ENCODE data around the gene CHI3L1.
"Not testable (repeated sequence)": the region's sequence is repeated elsewhere in the genome, so short reads cannot be mapped to it uniquely, and the experiment has no call there.

CHI3L1 gene
- 0 reads per million in 2 donors for total RNA-seq

GRCh38 chr1:203186446-203187303, at the start of gene CHI3L1:
Gene CHI3L1 (minus strand): TSS chr1:203186704. CDS start chr1:203186623, 81 bp downstream.
- DNase-seq, result no peak

DNA sequence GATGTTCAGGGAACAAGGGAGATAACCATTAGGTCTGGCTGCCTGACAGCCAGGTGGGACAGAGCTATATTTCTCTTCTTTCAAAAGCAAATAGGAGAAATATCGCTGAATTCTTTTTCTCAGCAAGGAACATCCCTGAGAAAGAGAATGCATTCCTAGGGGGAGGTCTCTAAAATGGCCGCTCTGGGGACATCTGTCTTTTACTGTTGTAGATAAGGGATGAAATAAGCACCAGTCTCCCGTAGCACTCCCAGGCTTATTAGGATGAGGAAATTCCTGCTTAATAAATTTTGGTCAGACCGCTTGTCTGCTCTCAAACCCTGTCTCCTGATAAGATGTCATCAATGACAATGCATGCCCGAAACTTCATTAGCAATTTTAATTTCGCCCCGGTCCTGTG, 48.4 kb upstream of the CHI3L1 start:
- not testable (repeated sequence) for DNase-seq

DNA sequence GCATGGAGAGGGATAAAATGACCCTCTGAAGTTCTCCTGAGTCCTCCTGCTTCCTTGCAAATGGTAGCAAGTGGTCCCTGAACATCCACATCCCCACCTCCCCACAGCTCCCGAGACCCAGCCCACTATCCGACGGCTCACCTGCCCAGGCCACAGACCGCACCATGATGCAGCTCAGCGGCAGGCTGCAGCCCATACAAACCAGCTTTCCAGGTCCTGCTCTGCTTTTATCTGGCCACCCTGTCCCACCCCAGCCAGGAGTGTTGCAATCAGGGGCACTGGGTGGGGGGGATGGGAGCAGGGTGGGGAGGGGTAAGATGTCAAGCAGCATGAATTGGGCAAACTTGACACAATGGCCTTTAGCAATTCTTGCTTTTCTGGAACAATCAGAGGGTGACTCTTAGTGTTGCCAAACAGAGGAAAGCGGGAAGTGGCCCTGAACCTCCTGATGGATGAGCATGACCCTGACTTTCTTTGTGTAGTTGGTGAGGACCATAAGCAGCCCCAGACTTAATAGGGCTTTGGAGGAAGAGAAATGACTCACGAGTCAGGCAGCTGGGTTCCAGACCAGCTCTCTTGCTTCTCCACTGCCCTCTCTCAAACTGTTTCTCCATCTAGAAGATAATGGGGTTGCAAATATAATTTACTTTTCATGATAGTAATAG, 43.1 kb upstream of the CHI3L1 start, which contains the start of gene CHIT1:
TSS of gene CHIT1 (minus strand) at position 203 of the 665 bp plus-strand sequence. CDS start at position 166, 37 bp downstream.
- DNase-seq, result no peak

GRCh38 chr1:203228670-203229069, 42.2 kb upstream of the CHI3L1 start:
- no peak for DNase-seq

DNA sequence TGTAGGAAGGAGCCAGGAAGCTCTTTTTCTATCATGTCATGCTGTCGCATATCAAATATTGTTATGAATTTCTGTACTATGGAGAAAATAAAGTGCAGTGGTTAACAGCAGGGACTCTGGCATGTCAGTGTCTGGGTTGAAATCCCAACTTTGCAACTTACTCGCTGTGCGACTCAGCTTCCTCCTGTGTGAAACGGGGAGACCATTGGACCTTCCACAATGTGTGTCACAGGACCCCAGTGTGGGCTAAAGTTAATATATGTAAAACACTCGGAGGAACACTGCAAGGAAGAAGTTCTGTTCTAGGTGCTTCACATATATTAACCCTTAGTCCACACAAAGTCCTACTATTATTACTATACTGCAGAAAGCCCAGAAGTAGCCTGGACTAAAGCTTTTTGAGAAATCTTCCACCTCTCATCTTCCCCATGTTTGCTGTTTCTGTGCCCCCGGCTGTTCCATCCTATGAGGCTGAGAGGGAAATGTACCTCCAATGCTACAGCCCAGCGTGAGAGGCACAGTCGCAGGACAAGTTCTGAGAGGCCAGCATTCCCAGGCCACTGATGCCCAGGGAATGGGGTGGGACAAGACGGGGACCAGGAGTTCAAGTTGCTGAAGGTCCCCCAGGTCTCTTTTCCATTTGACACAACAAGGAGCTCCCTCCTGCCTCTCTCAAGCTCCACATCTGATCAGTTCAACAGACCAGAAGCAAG, 41.0 kb upstream of the CHI3L1 start:
- DNase-seq, result no peak

DNA sequence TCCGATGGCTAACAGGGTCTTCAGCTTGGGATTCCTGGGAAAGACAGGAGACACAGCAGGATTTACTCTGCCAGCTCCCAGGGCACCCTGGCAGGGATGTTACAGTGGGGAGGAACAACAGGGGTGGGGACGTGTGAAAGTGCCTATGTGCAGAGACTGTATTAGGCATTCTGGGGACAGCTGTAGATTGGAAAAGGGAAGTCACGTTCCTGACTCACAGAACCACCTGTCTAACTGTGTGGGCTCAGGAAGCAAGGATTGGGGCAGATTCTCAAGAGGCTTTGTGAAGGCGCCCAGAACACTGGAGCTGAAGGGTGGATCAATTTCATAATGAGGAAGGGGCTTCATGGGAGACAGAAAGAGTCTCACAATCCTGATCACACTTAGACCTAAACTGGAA, 38.6 kb upstream of the CHI3L1 start:
- no peak for DNase-seq

DNA sequence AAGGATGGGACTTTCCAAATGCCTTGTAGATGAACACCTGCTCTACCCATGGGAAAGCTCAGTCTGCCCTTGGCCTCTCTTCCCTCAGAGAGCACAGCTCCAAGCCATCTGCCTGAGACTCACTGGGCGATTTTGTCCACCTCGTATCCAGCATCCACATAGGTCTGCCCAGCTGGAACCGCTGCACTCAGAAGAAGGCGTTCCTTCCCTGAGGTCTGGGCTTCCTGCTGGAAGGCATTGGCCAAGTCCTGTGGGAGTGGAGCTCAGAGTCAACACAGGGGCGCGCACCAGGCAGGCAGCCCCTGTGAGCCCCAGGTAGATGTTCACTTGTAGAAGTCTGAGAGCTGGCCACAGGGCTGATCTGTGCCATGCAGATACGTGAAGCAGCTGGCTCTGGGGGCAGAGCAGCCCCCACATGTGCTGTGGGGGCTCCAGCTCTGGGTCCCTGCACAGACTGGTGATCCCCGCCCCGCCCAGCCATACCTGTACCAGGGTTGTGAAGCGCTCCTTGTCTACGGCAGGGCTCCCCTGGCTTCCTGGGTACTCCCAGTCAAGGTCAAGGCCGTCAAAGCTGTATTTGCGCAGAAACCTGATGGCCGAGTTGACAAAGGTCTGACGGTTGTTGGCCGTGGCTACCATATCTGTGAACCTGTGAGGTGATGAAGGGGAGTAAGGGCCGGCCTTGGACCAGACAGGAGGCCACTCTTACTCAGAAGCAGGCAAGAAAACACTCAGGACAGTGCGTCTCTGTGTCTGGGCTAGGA, 36.7 kb upstream of the CHI3L1 start:
- no peak for DNase-seq

- DNase-seq, result no peak
Measured at GRCh38 chr1:203219934-203220333, 33.4 kb upstream of the CHI3L1 start.

- DNase-seq, result no peak
Measured at GRCh38 chr1:203219171-203219570, 32.7 kb upstream of the CHI3L1 start.

DNA sequence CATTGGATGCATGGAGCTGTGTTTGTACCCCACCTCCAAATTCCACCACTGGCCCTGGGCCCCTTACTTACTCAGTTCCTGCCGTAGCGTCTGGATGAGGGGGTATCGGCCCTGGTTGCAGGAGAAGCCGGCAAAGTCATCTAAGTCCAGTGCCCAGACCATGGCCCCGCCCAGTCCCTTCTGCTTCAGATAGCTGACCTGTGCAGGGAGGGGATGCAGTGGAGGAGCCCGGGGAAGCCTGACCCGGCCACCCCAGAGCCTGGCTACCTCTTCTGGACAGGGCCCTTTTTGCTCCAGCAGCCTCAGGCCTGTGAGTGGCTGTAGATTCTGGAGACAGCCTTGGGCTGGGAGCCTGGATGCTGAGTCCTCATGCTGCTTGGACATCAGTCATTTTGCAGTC, 31.2 kb upstream of the CHI3L1 start:
- no peak for DNase-seq

DNA sequence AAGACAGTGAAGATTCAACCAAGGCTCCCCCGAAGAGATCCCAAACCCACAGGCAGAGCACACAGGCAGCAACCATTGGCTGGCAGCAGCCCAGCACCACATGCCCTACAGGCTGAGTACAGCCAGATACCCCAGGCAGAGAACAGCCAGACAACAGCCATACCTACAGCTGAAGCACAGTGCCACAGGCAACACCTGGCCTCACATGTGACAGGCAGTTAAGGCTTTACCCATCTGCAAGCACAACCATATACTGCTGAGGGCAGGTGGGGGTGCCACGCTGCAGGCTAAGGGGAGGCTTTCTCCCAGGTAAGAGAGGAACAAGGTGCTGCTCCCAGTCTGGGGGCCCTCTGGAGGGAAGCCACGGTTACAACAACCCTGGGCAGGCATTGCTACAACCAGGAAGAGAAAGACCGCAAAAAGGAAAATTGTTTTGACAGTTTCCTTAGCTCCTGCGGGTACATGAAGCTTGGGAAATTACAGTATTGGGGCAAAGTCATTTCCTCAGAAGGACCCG, 30.7 kb upstream of the CHI3L1 start:
- DNase-seq, result no peak

- peak; percentile 20 for DNase-seq
Measured at GRCh38 chr1:203216274-203217138, 30.0 kb upstream of the CHI3L1 start.

DNA sequence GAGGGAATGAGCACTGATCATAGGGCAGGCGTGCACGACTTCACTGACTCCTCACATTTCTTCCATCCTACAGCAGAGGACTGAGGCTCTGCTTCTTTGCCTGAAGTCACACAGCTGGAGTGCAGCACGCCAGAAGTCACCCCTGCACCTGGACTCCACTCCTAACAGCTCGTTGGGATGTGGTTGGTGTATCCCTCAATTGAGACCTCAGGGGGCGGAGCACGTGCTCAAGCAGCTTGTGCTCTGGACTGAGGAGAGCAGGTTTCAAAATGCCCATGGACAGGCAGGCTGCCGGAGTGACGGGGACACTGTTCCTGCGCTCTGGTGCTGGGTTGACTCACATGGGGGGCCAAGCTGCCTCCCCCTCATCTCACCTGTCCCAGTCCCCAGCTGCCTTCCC, 29.1 kb upstream of the CHI3L1 start:
- DNase-seq, result no peak

DNA sequence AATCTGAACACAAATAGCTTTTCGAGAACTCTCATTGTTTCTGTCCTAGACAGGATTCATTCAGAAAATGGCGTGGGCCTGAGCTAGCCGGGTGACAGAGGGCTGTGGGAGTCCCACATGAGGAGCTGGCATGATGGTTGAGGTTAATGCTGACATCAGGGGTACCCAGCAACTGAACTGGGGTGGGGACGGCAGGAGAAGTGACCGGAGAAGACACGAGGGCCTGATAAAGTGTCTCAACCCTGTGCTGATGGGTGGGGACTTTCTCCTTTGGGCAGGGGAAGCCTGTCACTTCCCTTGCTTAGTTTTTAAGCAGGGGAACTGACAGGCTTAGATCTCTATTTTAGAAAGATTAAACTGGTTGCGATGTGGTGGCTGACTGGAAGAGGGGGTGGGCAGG, 28.4 kb upstream of the CHI3L1 start:
- no peak for DNase-seq

DNA sequence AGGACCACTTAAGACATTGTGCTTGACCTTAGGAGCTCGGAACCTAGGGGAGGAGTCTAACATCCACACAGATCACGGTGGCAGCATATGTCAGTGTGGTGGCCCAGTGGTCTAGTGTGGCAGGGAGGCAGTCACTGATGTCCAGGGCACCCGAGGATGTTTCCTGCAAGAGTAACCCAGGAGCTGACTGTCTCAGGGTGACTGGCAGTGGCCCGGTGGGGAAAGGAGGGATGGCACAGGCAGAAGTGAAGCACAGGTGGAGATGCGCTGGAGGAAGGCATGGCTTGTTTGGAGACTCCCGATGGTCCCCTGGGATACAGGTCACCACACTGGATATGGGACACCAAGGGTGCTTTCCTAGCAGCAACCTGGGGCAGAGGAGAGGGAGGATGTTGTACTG, 26.6 kb upstream of the CHI3L1 start:
- no peak for DNase-seq

GRCh38 chr1:203211812-203212211, 25.3 kb upstream of the CHI3L1 start:
- DNase-seq, result no peak

DNA sequence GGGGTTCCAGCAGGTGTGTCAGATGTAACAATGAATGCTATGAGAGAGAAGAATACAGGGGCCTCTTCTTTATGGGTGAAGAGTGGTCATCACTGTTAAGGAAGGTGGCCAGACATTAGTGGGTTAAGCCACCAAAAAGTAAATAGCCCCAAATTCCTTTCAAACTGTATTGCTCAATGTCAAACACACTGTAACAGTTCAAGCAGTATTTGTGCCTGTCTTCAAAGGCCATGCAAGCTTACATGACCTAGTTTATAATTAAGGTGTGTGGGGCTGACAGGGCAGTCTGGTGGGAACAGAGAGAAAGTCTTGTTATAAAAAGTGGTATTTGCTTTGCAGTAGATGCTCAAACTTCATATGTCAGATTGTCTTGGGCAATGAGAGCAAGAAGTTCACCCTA, 24.5 kb upstream of the CHI3L1 start:
- no peak for DNase-seq

GRCh38 chr1:203210350-203210749, 23.8 kb upstream of the CHI3L1 start:
- DNase-seq, result no peak

DNA sequence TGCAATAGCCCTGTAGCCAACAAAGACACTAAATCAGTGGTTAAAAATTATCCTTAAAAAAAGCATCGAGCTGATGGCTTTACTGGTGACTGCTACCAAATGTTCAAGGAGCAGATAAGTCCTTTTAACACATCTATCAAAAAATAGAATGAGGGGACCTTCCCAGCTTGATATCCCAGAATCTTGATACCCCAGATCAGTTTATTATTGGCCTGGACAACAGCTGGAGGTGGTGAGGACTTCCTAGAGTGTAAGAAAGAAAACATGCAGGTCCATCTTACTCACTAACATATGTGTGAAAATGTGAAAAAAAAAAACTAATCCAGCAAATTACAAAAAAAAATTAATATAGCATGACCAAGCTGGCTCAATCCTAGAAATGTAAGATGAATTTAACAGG, 21.7 kb upstream of the CHI3L1 start:
- no peak for DNase-seq

GRCh38 chr1:203207751-203208150, 21.2 kb upstream of the CHI3L1 start:
- DNase-seq, result no peak

- DNase-seq, result no peak
Measured at GRCh38 chr1:203206129-203206687, 19.7 kb upstream of the CHI3L1 start.

Measured in T-helper 9 cell (primary cell).